CD1c-positive myeloid dendritic cell (primary cell): ENCODE data around the gene CASR.

Experiments
- DNase-seq: peaks from one replicate; pipeline ENCODE4 v3.0.0-alpha.2; 2016; ENCODE audit errors: extremely low spot score

Gene CASR

GRCh38 chr3:122305818-122306621 lies 122.6 kb downstream of the CASR start:
- DNase-seq: no peak

- DNase-seq: no peak
Measured at GRCh38 chr3:122306622-122306953, 123.1 kb downstream of the CASR start.

DNA sequence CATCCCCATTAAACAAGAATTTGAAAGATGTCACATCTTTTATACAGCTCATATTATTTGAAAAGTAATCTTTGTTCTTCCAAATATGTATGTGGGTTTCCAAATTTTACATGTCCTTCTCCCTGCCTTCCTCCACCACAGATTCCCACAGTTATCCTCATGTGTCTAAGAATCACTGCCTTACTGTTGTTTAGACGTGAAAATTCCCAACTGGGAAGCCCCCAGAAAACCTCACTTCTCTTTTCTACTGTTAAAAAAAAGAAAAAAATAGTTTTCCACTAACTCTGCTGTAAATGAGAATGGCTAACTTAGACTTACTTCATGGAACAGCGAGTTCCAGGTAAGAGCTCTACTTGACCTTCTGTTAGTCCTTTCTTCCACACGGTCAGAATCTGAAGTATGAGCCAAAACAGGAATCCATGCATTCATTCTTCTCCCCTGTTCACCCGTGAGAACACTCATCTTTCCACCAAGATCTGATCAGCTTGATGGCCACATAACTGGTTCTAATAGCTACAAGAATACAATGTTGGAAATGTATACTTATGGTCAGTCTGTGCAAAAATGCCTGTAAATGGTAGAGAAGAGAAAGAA lies 123.7 kb downstream of the CASR start:
- no peak for DNase-seq

- peak; percentile 10 for DNase-seq
Measured at GRCh38 chr3:122307976-122308375, 124.5 kb downstream of the CASR start.

DNA sequence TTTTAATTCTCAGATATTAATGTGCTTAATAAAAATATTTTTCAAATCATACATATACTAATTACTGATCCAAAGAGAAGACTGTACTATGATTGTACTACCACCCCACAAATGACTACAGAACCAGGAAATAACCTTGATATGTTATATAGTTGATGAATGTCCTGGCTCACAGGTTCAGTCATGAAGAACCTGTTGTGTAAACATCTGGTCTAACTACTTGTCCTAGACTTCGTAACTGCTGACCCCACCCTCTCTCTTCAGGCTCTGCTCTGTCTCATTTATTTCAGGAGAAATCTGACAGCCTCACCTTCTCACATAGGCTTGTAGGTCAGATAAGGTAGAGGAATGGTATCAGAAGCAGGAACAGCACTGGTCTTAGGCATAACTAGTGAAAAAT lies 126.9 kb downstream of the CASR start:
- no peak for DNase-seq

- no peak for DNase-seq
Measured at GRCh38 chr3:122312826-122313225, 129.4 kb downstream of the CASR start.

- no peak for DNase-seq
Measured at GRCh38 chr3:122313281-122313680, 129.8 kb downstream of the CASR start.

DNA sequence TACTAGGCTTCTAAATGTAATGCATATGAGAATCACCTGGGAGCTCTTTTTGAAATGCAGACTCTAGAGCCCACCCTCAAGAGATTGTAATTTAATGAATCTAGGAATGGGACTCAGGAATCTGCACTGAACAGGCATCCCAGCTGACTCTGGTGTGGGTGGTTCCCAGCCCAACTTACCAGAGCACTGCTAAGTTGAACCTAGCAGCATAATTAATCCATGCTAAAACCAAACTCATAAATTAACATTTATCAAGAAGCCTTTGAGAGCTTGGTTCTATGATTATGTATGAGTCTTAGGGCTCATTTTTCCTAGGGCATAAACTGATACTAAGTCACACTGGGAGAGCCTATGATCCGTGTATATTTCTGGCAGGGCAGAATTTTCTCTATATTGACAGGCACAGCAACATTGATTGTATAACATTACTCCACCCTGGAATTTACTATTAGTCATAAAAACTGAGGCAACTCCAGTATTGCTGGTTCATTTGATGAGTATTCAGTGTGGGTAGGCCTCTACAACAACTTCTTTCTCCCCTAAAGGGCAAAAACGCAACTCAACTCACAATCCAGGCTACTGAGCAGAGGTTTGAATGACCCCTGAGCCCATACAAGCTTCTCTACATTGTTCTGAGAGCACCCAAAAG lies 130.9 kb downstream of the CASR start:
- DNase-seq: no peak

DNA sequence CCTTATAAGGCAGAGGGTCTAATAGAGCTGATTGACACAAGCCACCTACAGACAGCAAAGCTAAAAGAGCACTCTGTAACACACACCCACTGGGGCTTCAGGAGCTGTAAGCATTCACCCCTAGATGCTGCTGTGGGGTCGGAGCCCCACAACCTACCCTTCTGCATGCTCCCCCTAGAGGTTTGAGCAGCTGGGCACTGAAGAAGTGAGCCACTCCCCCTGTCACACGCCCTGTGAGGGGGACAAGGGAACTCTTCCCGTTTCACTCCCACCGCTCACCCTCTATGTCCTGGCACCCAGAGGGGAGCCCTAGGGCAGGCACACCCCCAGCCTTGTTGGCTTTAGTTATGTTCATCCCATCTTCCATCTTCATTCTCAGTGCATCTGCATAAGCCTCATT lies 132.2 kb downstream of the CASR start:
- no peak for DNase-seq

- no peak for DNase-seq
Measured at GRCh38 chr3:122316368-122316767, 132.9 kb downstream of the CASR start.

DNA sequence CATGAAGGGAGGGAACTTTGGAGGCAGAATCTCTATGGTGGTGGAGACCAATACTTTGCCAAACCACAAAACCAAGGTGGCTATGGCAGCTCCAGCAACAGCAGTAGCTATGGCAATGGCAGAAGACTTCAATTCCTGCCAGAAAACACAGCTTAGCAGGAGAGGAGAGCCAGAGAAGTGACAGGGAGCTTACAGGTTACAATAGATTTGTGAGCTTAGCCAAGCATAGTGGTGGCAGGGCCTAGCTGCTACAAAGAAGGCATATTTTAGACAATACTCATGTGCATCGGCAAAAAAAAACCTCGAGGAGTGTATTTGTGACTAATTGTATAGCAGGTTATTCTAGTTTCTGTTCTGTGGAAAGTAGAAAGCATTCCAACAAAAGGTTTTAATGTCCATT lies 135.2 kb downstream of the CASR start:
- no peak for DNase-seq

DNA sequence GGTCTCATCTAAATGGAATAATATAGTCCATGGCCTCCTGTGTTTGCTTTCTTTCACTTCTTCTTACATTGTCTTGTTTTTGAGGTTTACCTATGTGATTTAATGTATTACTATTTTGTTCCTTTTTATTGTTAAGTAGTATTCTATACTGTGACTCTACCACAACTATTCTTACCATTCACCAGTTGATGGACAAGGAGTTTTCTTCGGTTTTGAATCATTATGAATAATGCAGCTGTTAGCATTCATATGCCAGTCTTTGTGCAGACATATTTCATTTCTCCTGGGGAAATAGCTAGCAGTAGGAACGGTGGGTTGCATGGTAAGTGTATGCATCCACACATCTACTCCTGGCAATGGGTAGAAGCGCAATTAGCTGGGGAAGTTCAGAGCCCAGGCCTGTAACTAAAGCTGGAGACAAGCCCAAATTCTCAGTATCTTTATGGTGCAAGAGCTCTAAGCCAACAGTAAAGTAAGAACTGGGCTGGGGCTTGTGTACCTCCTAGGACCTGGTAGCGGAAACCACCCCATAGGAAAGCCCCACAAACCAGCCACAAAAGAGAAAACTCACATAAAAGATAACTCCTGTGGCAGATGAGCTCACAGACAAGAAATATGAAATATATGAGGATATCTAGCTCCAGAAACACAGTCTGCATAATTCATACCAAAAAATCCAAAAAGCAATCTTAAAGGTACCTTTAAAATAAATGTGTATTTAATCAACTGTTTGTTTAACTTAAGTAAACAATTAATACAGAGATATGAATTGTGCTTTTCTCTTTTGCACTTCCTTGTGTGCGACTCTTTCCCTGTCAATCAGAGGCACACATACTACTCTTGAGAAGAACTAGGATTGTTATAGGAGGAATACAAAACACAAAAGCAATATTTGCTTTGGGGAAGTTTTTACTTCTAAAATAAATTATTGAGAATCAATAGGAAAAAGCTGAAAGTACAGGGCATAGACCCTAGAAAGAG lies 138.9 kb downstream of the CASR start:
- DNase-seq: no peak

- peak; percentile 61 for DNase-seq
Measured at GRCh38 chr3:122324871-122325323, 141.4 kb downstream of the CASR start, which contains the start of gene CSTA. Gene CSTA, plus strand, starts transcription at chr3:122325248. Its CDS starts 45 bp downstream, at chr3:122325293.

DNA sequence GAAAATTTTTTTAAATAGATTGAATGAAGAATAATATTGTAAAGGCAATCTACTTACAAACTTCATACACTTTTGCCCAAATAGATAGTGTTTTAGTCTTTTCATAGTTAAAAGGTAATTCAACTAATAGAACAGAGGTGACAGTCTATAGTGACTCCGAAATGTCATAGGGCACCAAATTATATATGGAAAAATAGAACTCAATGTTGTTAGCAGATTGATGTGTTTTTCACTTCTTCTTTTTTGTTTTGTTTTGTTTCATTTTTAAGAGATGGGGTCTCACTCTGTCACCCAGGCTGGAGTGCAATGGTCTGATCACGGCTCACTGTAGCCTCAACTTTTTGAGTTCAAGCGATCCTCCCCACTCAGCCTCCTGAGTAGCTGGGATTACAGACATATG lies 142.3 kb downstream of the CASR start:
- DNase-seq: no peak

DNA sequence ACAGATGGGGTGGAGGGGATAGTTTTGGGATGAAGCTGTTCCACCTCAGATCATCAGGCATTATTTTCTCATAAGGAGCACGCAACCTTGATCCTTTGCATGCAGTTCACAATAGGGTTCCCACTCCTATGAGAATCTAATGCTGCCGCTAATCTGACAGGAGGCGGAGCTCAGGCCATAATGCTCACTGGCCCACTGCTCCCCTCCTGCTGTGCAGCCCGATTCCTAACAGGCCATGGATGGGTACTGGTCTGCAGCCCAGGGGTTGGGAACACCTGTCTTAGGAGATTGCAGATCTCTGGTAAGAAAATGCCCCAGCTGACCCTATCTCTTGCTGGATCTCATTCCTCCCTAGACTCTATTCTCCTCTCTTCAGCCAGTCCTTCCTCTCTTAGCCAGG lies 148.4 kb downstream of the CASR start:
- DNase-seq: no peak

DNA sequence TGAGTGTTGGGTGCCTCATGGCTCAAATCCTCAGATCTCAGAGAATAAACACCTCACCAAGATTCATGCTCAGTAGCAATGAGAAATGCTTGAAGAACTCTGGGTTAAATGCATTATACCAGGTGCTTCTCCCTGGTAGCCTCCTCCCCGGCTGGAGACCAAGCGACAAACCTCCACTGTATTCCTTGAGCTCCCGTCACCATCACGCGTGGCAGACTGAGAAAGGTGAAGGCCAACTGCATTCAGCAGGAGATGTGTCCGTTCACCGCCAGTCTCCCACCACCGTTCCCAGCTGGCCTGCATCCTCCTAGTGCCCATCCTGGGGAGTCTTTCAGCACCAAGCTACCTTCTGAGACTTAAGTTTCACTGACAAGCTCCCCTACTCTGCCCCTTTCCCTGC lies 149.1 kb downstream of the CASR start:
- no peak for DNase-seq
